A549 (cell line): ENCODE measurements around the gene CDC6. TPM values are rescaled to one million over a fixed set of nuclear protein-coding genes. Genes with fewer than 3 reads are reported as not detected.

Source experiments
- ATAC-seq, 2 experiments: fragments of 200-7000 bp in 1 of 2; fragments of >200 bp in 1 of 2; cut with Nextera tagmentation in 1 of 2; cut with Tn5 transposase in 1 of 2; 3 replicates each; pipeline versions ENCODE4 v1.8.0 to v1.9.1; 2018 to 2020; ENCODE audit warnings: mild to moderate bottlenecking in 1 of 2, moderate library complexity in 1 of 2
- CTCF ChIA-PET: fragments of 300-600 bp; sonication (Branson Sonifier 250); formaldehyde crosslinking; extraction: SDS; loops from one replicate; lab custom pipeline; 2021; ENCODE audit warnings: antibody characterized with exemption, inconsistent platforms; lab: Yijun Ruan, JAX
- POLR2A ChIA-PET: fragments of 350-600 bp; formaldehyde crosslinking; extraction: SDS; loops from one replicate; lab custom pipeline; 2021; ENCODE audit warnings: antibody characterized with exemption, inconsistent platforms; lab: Yijun Ruan, JAX
- DNase-seq, 2 experiments: peaks; one replicate each; pipeline versions ENCODE4 v3.0.0 to v3.0.0-alpha.2; 2011 to 2016; ENCODE audit warnings: low read depth in 1 of 2, low spot score in 1 of 2
- FAIRE-seq: peaks from 2 replicates; lab custom pipeline; 2011; peaks lifted over from hg19 to GRCh38; lab: Jason Lieb, UNC
- H3K27ac ChIP-seq, 2 experiments: fragments of >200 bp; sonication (Bioruptor Twin); formaldehyde crosslinking; 3 replicates each; pipeline ENCODE4 v1.5.1; 2016 to 2017
- H3K4me1 ChIP-seq: fragments of >200 bp; sonication (Bioruptor Twin); formaldehyde crosslinking; 3 replicates; pipeline ENCODE4 v1.6.1; 2016
- H3K4me2 ChIP-seq: fragments of >200 bp; sonication (Bioruptor Twin); formaldehyde crosslinking; 3 replicates; pipeline ENCODE4 v1.6.1; 2016
- H3K4me3 ChIP-seq: fragments of >200 bp; sonication (Bioruptor Twin); formaldehyde crosslinking; 3 replicates; pipeline ENCODE4 v1.5.1; 2016
- H3K9me3 ChIP-seq: fragments of >200 bp; sonication (Bioruptor Twin); formaldehyde crosslinking; 3 replicates; pipeline ENCODE4 v1.6.1; 2016
- CBX2 ChIP-seq: fragments of 200-600 bp; sonication (generic); IDR thresholded peaks from 2 replicates; pipeline ENCODE4 v1.6.1; 2016; ENCODE audit warnings: low read depth, mild to moderate bottlenecking, borderline replicate concordance
- CEBPB ChIP-seq, 2 experiments: fragments of >200 bp in 1 of 2; sonication (Bioruptor Twin) in 1 of 2; formaldehyde crosslinking in 1 of 2; IDR thresholded peaks; 2 replicates each; pipeline ENCODE4 v1.6.1; 2012 to 2016
- EP300 ChIP-seq, 2 experiments: fragments of >200 bp; sonication (Bioruptor Twin); formaldehyde crosslinking; IDR thresholded peaks; 2 replicates in 1 of 2; 3 replicates in 1 of 2; pipeline ENCODE4 v1.6.1; 2016 to 2017
- FOSL2 ChIP-seq, 2 experiments: fragments of 450-650 bp in 1 of 2; fragments of >200 bp in 1 of 2; sonication (Bioruptor Twin) in 1 of 2; formaldehyde crosslinking; IDR thresholded peaks; 2 replicates each; pipeline versions ENCODE4 v1.5.0 to v1.6.1; 2016 to 2020; ENCODE audit warnings: mild to moderate bottlenecking in 1 of 2, moderate library complexity in 1 of 2
- GATA3 ChIP-seq: IDR thresholded peaks from 2 replicates; pipeline ENCODE4 v1.6.1; 2012; ENCODE audit warnings: borderline replicate concordance
- JUN ChIP-seq, 2 experiments: fragments of >200 bp; sonication (Bioruptor Twin); formaldehyde crosslinking; IDR thresholded peaks; 2 replicates in 1 of 2; 3 replicates in 1 of 2; pipeline ENCODE4 v1.6.1; 2016 to 2017
- JUNB ChIP-seq: fragments of >200 bp; sonication (Bioruptor Twin); formaldehyde crosslinking; IDR thresholded peaks from 2 replicates; pipeline ENCODE4 v1.6.1; 2016
- KDM5A ChIP-seq: fragments of 200-600 bp; sonication (generic); IDR thresholded peaks from 2 replicates; pipeline ENCODE4 v1.6.1; 2016; ENCODE audit warnings: antibody characterized with exemption, mild to moderate bottlenecking
- MAFK ChIP-seq: fragments of 450-650 bp; IDR thresholded peaks from 2 replicates; pipeline ENCODE4 v1.6.1; 2014; ENCODE audit not compliant: partially characterized antibody
- NFE2L2 ChIP-seq: fragments of 150-350 bp; conservative IDR thresholded peaks from 2 replicates; pipeline ENCODE4 v1.6.1; 2014; ENCODE audit warnings: low read length
- PHF8 ChIP-seq: fragments of 200-600 bp; sonication (generic); IDR thresholded peaks from 2 replicates; pipeline ENCODE4 v1.6.1; 2016; ENCODE audit warnings: low read depth, mild to moderate bottlenecking, antibody characterized with exemption, moderate library complexity, borderline replicate concordance
- RAD21 ChIP-seq, 2 experiments: fragments of >200 bp in 1 of 2; sonication (Bioruptor Twin) in 1 of 2; formaldehyde crosslinking in 1 of 2; IDR thresholded peaks in 1 of 2; conservative IDR thresholded peaks in 1 of 2; 2 replicates in 1 of 2; 3 replicates in 1 of 2; pipeline ENCODE4 v1.6.1; 2012 to 2018; ENCODE audit warnings: inconsistent platforms in 1 of 2
- RCOR1 ChIP-seq: fragments of 150-350 bp; IDR thresholded peaks from 2 replicates; pipeline ENCODE4 v1.6.1; 2014; ENCODE audit warnings: antibody characterized with exemption, low read length, low read depth
- SMC3 ChIP-seq: fragments of >200 bp; sonication (Bioruptor Twin); formaldehyde crosslinking; IDR thresholded peaks from 3 replicates; pipeline ENCODE4 v1.6.1; 2018; ENCODE audit warnings: inconsistent platforms
- TP53 ChIP-seq: fragments of 250-450 bp; sonication (Bioruptor Pico); IDR thresholded peaks from 2 replicates; pipeline ENCODE4 v1.5.0; 2021; ENCODE audit warnings: mild to moderate bottlenecking, moderate library complexity
- ZC3H11A ChIP-seq: fragments of 450-650 bp; IDR thresholded peaks from 2 replicates; pipeline ENCODE4 v1.6.1; 2014; ENCODE audit warnings: antibody characterized with exemption, mild to moderate bottlenecking
- ZFP36 ChIP-seq: fragments of 450-650 bp; IDR thresholded peaks from 2 replicates; pipeline ENCODE4 v1.6.1; 2014; ENCODE audit warnings: borderline replicate concordance; ENCODE audit not compliant: partially characterized antibody
- WGBS: methylation state at CpG from one replicate; pipeline ENCODE4 v1.1.6; 2017; ENCODE audit errors: missing lambda C conversion rate; 5-methylcytosine and 5-hydroxymethylcytosine counted together
- polyA plus RNA-seq, 4 experiments: library from polyadenylated mRNA; depleted of rRNA in 3 of 4; stranded (reverse); fragments of >200 nt; fragmentation: RNase III in 1 of 4; extraction: RNeasy Plus Mini Kit Qiagen cat#74134 plus additional on column Dnase treatment in 1 of 4; gene quantifications; 2 replicates in 3 of 4; 3 replicates in 1 of 4; pipeline ENCODE4 v1.2.3, GENCODE V29; 2011 to 2017
- TF ChIP-seq, protein P1 (sequence below): IDR thresholded peaks from 2 replicates; pipeline ENCODE4 v1.6.1; 2012
- TF ChIP-seq, protein P2 (sequence below): fragments of >200 bp; sonication (Bioruptor Twin); formaldehyde crosslinking; IDR thresholded peaks from 3 replicates; pipeline ENCODE4 v1.6.1; 2016
- TF ChIP-seq, protein P3 (sequence below): IDR thresholded peaks from 2 replicates; pipeline ENCODE4 v1.6.1; 2012
- TF ChIP-seq, protein P4 (sequence below): fragments of 150-350 bp; IDR thresholded peaks from 2 replicates; pipeline ENCODE4 v1.6.1; 2014; ENCODE audit warnings: low read depth, mild to moderate bottlenecking, low read length
- TF ChIP-seq, protein P5 (sequence below): fragments of >200 bp; sonication (Bioruptor Twin); formaldehyde crosslinking; IDR thresholded peaks from 3 replicates; pipeline ENCODE4 v1.5.1; 2016

CDC6 gene
- polyA plus RNA-seq, 2 of the 4 experiments (the other 2 are of a cell fraction), result 67.0 to 79.5 TPM

DNA sequence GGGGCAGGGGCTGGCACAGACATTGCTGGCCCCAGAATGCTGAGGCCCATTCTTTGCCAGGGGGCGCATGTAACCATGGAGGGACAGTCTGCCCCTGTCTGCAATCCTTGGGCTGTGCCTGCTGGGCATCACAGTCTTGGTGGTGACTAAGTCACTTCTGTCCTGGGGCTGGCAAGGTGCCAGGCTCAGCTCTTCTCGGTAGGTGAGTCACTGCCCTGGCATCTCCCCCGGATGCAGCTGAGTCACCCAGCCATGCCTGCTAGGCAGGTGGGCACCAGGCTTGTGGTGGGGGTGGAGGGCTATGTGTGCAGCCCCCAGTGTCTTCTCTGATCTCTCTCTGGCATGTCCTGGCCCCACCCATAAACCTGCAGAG, 26.9 kb downstream of the CDC6 start:
- Histone ChIP-seq H3K27ac (peak overlapping the region; percentile 95 to 97), H3K9me3 (no peaks in the 10 kb centered on the region), H3K4me1 (peaks cover 86% of the 10 kb centered on the region), H3K4me3 (no peak overlapping the region), H3K4me2 (peak overlapping the region; percentile 99)
- ATAC-seq, result peak; percentile 41 to 47
- CTCF ChIA-PET, result interaction anchor here (1.0 to 50.4 kb wide), 5 partner anchors 4 to 218 kb away, joined by 3 to 2395 read pairs (median 1069); partner anchors contain the start of genes CDC6, GJD3, IGFBP4 and RARA
- POLR2A ChIA-PET, result interaction anchor here (0.6 to 0.8 kb wide), 3 partner anchors 12 to 1375 kb away, joined by 3 read pairs; no protein-coding TSS in a partner anchor
- WGBS, result 0% methylated on average over 2 of the region's 3 CpGs
- peak; percentile 98 to 99 for DNase-seq
- TF ChIP-seq ZFP36, result no peak
- peak; percentile 71 to 77; a peak in 3 of 5 replicates for TF ChIP-seq EP300 (IDR thresholded peaks at IDR 0.05)
- peak; percentile 89 to 98 for TF ChIP-seq JUN (IDR thresholded peaks at IDR 0.05)
- TF ChIP-seq TP53 (CRISPR knock-in tag), result peak; percentile 20; the same call in 1 of the 2 replicates
- TF ChIP-seq, protein P1, sequence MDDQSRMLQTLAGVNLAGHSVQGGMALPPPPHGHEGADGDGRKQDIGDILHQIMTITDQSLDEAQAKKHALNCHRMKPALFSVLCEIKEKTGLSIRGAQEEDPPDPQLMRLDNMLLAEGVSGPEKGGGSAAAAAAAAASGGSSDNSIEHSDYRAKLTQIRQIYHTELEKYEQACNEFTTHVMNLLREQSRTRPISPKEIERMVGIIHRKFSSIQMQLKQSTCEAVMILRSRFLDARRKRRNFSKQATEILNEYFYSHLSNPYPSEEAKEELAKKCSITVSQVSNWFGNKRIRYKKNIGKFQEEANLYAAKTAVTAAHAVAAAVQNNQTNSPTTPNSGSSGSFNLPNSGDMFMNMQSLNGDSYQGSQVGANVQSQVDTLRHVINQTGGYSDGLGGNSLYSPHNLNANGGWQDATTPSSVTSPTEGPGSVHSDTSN, result peak; percentile 80
- TF ChIP-seq JUNB, result peak; percentile 98
- no peak for TF ChIP-seq ZC3H11A
- TF ChIP-seq RCOR1, result no peak
- TF ChIP-seq, protein P2, sequence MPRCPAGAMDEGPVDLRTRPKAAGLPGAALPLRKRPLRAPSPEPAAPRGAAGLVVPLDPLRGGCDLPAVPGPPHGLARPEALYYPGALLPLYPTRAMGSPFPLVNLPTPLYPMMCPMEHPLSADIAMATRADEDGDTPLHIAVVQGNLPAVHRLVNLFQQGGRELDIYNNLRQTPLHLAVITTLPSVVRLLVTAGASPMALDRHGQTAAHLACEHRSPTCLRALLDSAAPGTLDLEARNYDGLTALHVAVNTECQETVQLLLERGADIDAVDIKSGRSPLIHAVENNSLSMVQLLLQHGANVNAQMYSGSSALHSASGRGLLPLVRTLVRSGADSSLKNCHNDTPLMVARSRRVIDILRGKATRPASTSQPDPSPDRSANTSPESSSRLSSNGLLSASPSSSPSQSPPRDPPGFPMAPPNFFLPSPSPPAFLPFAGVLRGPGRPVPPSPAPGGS, result 0 out of 3 replicates have a peak, but pooled peaks have one; percentile 36
- TF ChIP-seq CEBPB (IDR thresholded peaks at IDR 0.05), result peak; percentile 45 to 56; a peak in 1 of 4 replicates
- TF ChIP-seq, protein P3, sequence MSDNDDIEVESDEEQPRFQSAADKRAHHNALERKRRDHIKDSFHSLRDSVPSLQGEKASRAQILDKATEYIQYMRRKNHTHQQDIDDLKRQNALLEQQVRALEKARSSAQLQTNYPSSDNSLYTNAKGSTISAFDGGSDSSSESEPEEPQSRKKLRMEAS, result peak; percentile 94
- TF ChIP-seq, protein P4, sequence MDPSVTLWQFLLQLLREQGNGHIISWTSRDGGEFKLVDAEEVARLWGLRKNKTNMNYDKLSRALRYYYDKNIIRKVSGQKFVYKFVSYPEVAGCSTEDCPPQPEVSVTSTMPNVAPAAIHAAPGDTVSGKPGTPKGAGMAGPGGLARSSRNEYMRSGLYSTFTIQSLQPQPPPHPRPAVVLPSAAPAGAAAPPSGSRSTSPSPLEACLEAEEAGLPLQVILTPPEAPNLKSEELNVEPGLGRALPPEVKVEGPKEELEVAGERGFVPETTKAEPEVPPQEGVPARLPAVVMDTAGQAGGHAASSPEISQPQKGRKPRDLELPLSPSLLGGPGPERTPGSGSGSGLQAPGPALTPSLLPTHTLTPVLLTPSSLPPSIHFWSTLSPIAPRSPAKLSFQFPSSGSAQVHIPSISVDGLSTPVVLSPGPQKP, result no peak
- peak in 1 of 2 experiments; percentile 47; a peak in 1 of 5 replicates for TF ChIP-seq RAD21 (conservative IDR thresholded peaks at IDR 0.05 in 1 of 2, IDR thresholded peaks at IDR 0.05 in 1 of 2)
- peak; percentile 55 for TF ChIP-seq SMC3
- TF ChIP-seq CBX2, result no peak
- no peak for TF ChIP-seq PHF8
- peak; percentile 86 for TF ChIP-seq MAFK
- TF ChIP-seq FOSL2 (IDR thresholded peaks at IDR 0.05), result peak; percentile 99
- TF ChIP-seq FOSL2 (CRISPR knock-in tag; IDR thresholded peaks at IDR 0.05), result peak; percentile 100
- TF ChIP-seq KDM5A, result no peak
- peak; percentile 48; the same call in 1 of the 2 replicates for TF ChIP-seq NFE2L2
- TF ChIP-seq, protein P5, sequence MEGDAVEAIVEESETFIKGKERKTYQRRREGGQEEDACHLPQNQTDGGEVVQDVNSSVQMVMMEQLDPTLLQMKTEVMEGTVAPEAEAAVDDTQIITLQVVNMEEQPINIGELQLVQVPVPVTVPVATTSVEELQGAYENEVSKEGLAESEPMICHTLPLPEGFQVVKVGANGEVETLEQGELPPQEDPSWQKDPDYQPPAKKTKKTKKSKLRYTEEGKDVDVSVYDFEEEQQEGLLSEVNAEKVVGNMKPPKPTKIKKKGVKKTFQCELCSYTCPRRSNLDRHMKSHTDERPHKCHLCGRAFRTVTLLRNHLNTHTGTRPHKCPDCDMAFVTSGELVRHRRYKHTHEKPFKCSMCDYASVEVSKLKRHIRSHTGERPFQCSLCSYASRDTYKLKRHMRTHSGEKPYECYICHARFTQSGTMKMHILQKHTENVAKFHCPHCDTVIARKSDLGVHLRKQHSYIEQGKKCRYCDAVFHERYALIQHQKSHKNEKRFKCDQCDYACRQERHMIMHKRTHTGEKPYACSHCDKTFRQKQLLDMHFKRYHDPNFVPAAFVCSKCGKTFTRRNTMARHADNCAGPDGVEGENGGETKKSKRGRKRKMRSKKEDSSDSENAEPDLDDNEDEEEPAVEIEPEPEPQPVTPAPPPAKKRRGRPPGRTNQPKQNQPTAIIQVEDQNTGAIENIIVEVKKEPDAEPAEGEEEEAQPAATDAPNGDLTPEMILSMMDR, result peak; percentile 14; the same call in 1 of the 3 replicates
- peak; percentile 92 for TF ChIP-seq GATA3
- peak; percentile 99 for FAIRE-seq
